OCI-LY3 (cell line): ENCODE data around the gene FOXD2.

Experiments
- H2AFZ ChIP-seq: fragments of 200-600, 300-600 bp; shearing (Covaris generic); 2 replicates; pipeline ENCODE4 v1.6.0; 2014; ENCODE audit warnings: antibody characterized with exemption, low read depth, low read length
- H3K27ac ChIP-seq: fragments of 200-600, 300-600 bp; sonication (generic); 2 replicates; pipeline ENCODE4 v1.5.1; 2014; ENCODE audit warnings: mild to moderate bottlenecking, low read length, moderate library complexity, mixed read lengths
- H3K27me3 ChIP-seq: fragments of 200-600, 300-600 bp; sonication (generic); 2 replicates; pipeline ENCODE4 v1.6.1; 2014; ENCODE audit warnings: low read depth, low read length, mixed read lengths
- H3K36me3 ChIP-seq: fragments of 200-600, 300-600 bp; sonication (generic); replicated peaks from 2 replicates; pipeline ENCODE3; 2014; ENCODE audit warnings: low read depth, low read length, mixed read lengths
- H3K4me1 ChIP-seq: fragments of 300-600, 200-600 bp; sonication (generic); 2 replicates; pipeline ENCODE4 v1.6.1; 2014; ENCODE audit warnings: low read length, mixed read lengths
- H3K4me2 ChIP-seq: fragments of 200-600, 300-600 bp; sonication (generic); 2 replicates; pipeline ENCODE4 v1.6.1; 2014; ENCODE audit warnings: low read length, mixed read lengths
- H3K4me3 ChIP-seq: fragments of 300-600, 200-600 bp; sonication (generic); 2 replicates; pipeline ENCODE4 v1.5.1; 2014; ENCODE audit warnings: antibody characterized with exemption, mild to moderate bottlenecking, low read length, moderate library complexity
- H3K79me2 ChIP-seq: fragments of 300-600, 200-600 bp; shearing (Covaris generic); 2 replicates; pipeline ENCODE4 v1.6.1; 2014; ENCODE audit warnings: mild to moderate bottlenecking, low read length, mixed read lengths
- H3K9ac ChIP-seq: fragments of 300-600, 200-600 bp; shearing (Covaris generic); 2 replicates; pipeline ENCODE4 v1.6.0; 2014; ENCODE audit warnings: mild to moderate bottlenecking, low read length, moderate library complexity
- H3K9me3 ChIP-seq: fragments of 200-600, 300-600 bp; shearing (Covaris generic); 2 replicates; pipeline ENCODE4 v1.6.1; 2014; ENCODE audit warnings: low read length, mixed read lengths; ENCODE audit not compliant: insufficient read depth
- H4K20me1 ChIP-seq: fragments of 200-600, 300-600 bp; sonication (generic); 2 replicates; pipeline ENCODE4 v1.6.1; 2016; ENCODE audit warnings: low read length, mixed read lengths; ENCODE audit not compliant: insufficient read depth
- CTCF ChIP-seq: fragments of 200-600, 300-600 bp; sonication (generic); IDR thresholded peaks from 2 replicates; pipeline ENCODE4 v1.5.1; 2014; ENCODE audit warnings: antibody characterized with exemption, low read length, low read depth
- EZH2phosphoT487 ChIP-seq: fragments of 200-600 bp; shearing (Covaris generic); IDR thresholded peaks from 2 replicates; pipeline ENCODE4 v1.6.1; 2018; ENCODE audit warnings: antibody characterized with exemption, mixed run types, low read depth

Gene FOXD2

GRCh38 chr1:47420547-47420946, 17.3 kb upstream of the FOXD2 start:
- no peaks in the 10 kb centered on the region for H3K36me3 ChIP-seq
- H3K9ac ChIP-seq = no peak overlapping the region
- no peak overlapping the region for H2AFZ ChIP-seq
- H4K20me1 ChIP-seq = no peaks in the 10 kb centered on the region
- H3K4me3 ChIP-seq = no peak overlapping the region
- no peaks in the 10 kb centered on the region for H3K27me3 ChIP-seq
- TF ChIP-seq EZH2phosphoT487 (no peak), CTCF (no peak)
- no peaks in the 10 kb centered on the region for H3K79me2 ChIP-seq
- no peak overlapping the region for H3K27ac ChIP-seq
- H3K9me3 ChIP-seq = no peaks in the 10 kb centered on the region
- no peaks in the 10 kb centered on the region for H3K4me1 ChIP-seq
- H3K4me2 ChIP-seq = no peak overlapping the region

DNA sequence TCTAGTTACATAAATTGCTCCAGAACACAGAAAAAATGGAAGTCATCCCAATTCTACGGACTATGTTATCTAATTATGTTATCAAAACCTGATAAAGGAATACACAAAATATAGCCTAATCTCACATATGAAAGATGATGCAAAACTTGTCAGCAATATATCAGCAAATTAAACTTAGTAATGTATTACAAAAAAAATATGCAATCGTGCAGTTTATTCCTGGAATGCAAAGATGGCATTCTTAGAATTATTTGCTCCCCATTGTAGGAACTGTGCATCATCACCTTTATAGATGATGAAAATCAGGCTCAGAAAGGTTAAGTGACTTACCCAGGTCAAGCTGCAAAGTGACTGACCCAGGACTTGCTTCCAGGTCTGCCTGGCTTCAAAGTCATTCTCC, 14.0 kb upstream of the FOXD2 start:
- no peak for TF ChIP-seq EZH2phosphoT487
- TF ChIP-seq CTCF = no peak
- H4K20me1 ChIP-seq = no peaks in the 10 kb centered on the region
- no peak overlapping the region for H3K4me2 ChIP-seq
- no peaks in the 10 kb centered on the region for H3K4me1 ChIP-seq
- no peak overlapping the region for H2AFZ ChIP-seq
- no peaks in the 10 kb centered on the region for H3K36me3 ChIP-seq
- H3K9ac ChIP-seq = no peak overlapping the region
- H3K27ac ChIP-seq = no peak overlapping the region
- no peaks in the 10 kb centered on the region for H3K79me2 ChIP-seq
- no peak overlapping the region for H3K4me3 ChIP-seq
- H3K27me3 ChIP-seq = no peaks in the 10 kb centered on the region
- no peaks in the 10 kb centered on the region for H3K9me3 ChIP-seq

GRCh38 chr1:47424336-47424982, 13.4 kb upstream of the FOXD2 start:
- H3K79me2 ChIP-seq = no peaks in the 10 kb centered on the region
- H3K9ac ChIP-seq = no peak overlapping the region
- TF ChIP-seq EZH2phosphoT487 (no peak), CTCF (peak; percentile 69)
- no peak overlapping the region for H3K27ac ChIP-seq
- no peaks in the 10 kb centered on the region for H3K4me1 ChIP-seq
- no peaks in the 10 kb centered on the region for H3K36me3 ChIP-seq
- H3K9me3 ChIP-seq = no peaks in the 10 kb centered on the region
- no peaks in the 10 kb centered on the region for H4K20me1 ChIP-seq
- H3K4me3 ChIP-seq = no peak overlapping the region
- H3K4me2 ChIP-seq = no peak overlapping the region
- H3K27me3 ChIP-seq = no peaks in the 10 kb centered on the region
- no peak overlapping the region for H2AFZ ChIP-seq

DNA sequence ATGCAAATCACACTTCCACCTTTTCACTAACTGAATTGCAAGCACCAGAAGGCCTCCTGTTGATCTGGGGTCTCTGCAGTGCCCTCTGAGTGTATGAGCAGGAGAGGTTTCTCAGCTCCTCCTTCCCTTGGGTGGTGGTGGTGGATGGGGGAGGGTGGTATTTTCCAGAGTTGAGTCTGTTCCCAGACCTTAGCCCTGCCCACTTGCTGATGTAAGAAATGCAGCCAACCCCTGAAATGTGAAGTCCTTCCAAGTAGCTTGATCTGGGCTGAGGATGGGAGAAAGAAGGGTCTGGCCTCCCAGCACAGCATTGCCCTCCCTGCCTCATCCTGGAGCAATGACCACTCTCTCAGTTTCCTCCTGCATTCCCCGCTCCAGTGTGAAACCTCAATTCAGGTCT, 6.3 kb upstream of the FOXD2 start:
- peaks cover 8% of the 10 kb centered on the region; the same call in 1 of the 2 replicates for H4K20me1 ChIP-seq
- no peak overlapping the region for H3K4me2 ChIP-seq
- H3K27me3 ChIP-seq = no peaks in the 10 kb centered on the region
- no peak overlapping the region for H3K4me3 ChIP-seq
- H3K4me1 ChIP-seq = peaks cover 12% of the 10 kb centered on the region
- H3K27ac ChIP-seq = no peak overlapping the region
- no peak overlapping the region for H3K9ac ChIP-seq
- TF ChIP-seq CTCF (no peak), EZH2phosphoT487 (no peak)
- H3K9me3 ChIP-seq = no peaks in the 10 kb centered on the region
- peaks cover 13% of the 10 kb centered on the region for H3K79me2 ChIP-seq
- H3K36me3 ChIP-seq = no peaks in the 10 kb centered on the region
- H2AFZ ChIP-seq = no peak overlapping the region
